Right lobe of liver (tissue), 6 donors: ENCODE data around the gene THUMPD3. TPM values are rescaled to one million over a fixed set of nuclear protein-coding genes. Genes with fewer than 3 reads are reported as not detected.

Experiments used
- ATAC-seq, 4 donors: fragments of 200-7000 bp; cut with Tn5 transposase; one replicate each; pipeline ENCODE4 v1.9.1; 2020; ENCODE audit warnings: mild to moderate bottlenecking in 4 of 4, moderate library complexity in 4 of 4
- DNase-seq, 3 donors: peaks; one replicate each; pipeline ENCODE4 v3.0.0-alpha.2; 2020
- H3K27ac ChIP-seq, 3 donors: fragments of 200-600 bp; one replicate each; pipeline ENCODE4 v1.8.0; 2022
- H3K27me3 ChIP-seq, 2 donors: fragments of 200-600 bp; one replicate each; pipeline ENCODE4 v1.8.0; 2022
- H3K36me3 ChIP-seq, 4 donors: fragments of 200-600 bp; sonication (generic) in 1 of 4; one replicate each; pipeline versions ENCODE4 v1.5.1 to v1.8.0; 2017 to 2022; ENCODE audit warnings: control low read depth in 1 of 4
- H3K4me1 ChIP-seq, 4 donors: fragments of 200-600 bp; sonication (generic) in 1 of 4; one replicate each; pipeline versions ENCODE4 v1.5.1 to v1.8.0; 2017 to 2022; ENCODE audit warnings: control low read depth in 1 of 4
- H3K4me3 ChIP-seq, 3 donors: fragments of 200-600 bp; one replicate each; pipeline ENCODE4 v1.8.0; 2022
- H3K9me3 ChIP-seq, 4 donors: fragments of 200-600 bp; sonication (generic) in 1 of 4; one replicate each; pipeline versions ENCODE4 v1.5.1 to v1.8.0; 2017 to 2022; ENCODE audit warnings: control low read depth in 1 of 4
- CTCF ChIP-seq, 4 donors: fragments of 200-600 bp in 3 of 4; fragments of 450-650 bp in 1 of 4; IDR thresholded peaks; one replicate each; pipeline versions ENCODE4 v1.5.1 to v1.8.0; 2016 to 2022; ENCODE audit warnings: antibody characterized with exemption in 4 of 4, mild to moderate bottlenecking in 2 of 4
- POLR2A ChIP-seq: fragments of 450-650 bp; IDR thresholded peaks from one replicate; pipeline ENCODE4 v1.6.1; 2017; ENCODE audit warnings: antibody characterized with exemption, mild to moderate bottlenecking
- WGBS: methylation state at CpG from one replicate; pipeline ENCODE4 v1.1.6; 2018; ENCODE audit warnings: low coverage, low lambda C conversion rate; ENCODE audit not compliant: insufficient coverage; ENCODE audit errors: missing lambda C conversion rate; 5-methylcytosine and 5-hydroxymethylcytosine counted together
- intact Hi-C, 2 donors: fragments of 100-400 bp; cut with DNase I; formaldehyde crosslinking; loops; one replicate each; pipeline versions ENCODE4 v1.11.2 to v1.14.1; 2022
- total RNA-seq, 6 experiments: library from RNA; depleted of rRNA in 2 of 6; stranded (reverse); fragments of >200 nt in 2 of 6; fragmentation: NEBNext Ultra II Directional in 3 of 6; extraction: Animal tissue kit (Norgen Biotek cat#: 25700) in 3 of 6; gene quantifications; one replicate each; pipeline versions ENCODE4 v1.1.0 to v1.2.4, GENCODE V29; 2016 to 2023
- donor health status: DM: no; HTN: yes; CAD: no.
- donor health status: DM: no; HTN: no; CAD: no.
- donor health status: DM: no; HTN: no; CAD: no.
- donor health status: DM: no; HTN: yes; CAD: no.
- donor health status: DM: no; HTN: yes; CAD: no.

Gene THUMPD3
- total RNA-seq, 6 experiments from 2014 or later, result 19.0 to 23.4 (median 21.2) TPM

DNA sequence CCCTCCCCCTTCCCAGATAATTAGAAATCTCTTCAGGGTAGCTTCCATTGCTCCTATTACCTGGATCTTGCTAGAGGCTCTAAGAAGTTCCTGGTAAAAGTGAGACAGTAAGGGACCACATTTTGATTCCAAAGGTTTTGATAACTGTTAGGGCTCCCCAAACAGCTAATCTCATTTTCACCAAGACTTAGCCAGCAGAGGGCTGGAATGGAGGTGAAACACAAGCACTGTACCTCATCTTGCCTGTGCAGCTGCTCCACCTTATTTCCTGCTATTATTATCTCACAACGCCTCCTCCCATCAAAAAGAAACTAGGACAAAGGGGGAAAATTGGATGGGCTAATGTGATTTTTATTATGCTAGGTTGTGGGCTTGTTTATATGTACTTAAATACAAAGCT lies 41.8 kb downstream of the THUMPD3 start:
- H3K27me3 ChIP-seq, result no peaks in the 10 kb centered on the region
- H3K36me3 ChIP-seq, result no peaks in the 10 kb centered on the region
- ATAC-seq, result no peak
- TF ChIP-seq CTCF (IDR thresholded peaks at IDR 0.05) (no peak), POLR2A (no peak)
- no peak overlapping the region for H3K27ac ChIP-seq
- DNase-seq, result no peak
- H3K4me3 ChIP-seq, result no peak overlapping the region
- intact Hi-C loops, result no loop called here
- no peaks in the 10 kb centered on the region for H3K9me3 ChIP-seq
- WGBS, result 8% methylated on average over 1 of the region's 1 CpG
- H3K4me1 ChIP-seq, result peaks cover 2 to 88% (median 28%) of the 10 kb centered on the region in 4 donors

GRCh38 chr3:9405756-9406155 lies 42.9 kb downstream of the THUMPD3 start:
- Histone ChIP-seq H3K4me3 (no peak overlapping the region), H3K27me3 (no peaks in the 10 kb centered on the region), H3K36me3 (no peaks in the 10 kb centered on the region), H3K9me3 (no peaks in the 10 kb centered on the region), H3K4me1 (peaks cover 2 to 89% (median 26%) of the 10 kb centered on the region in 4 donors), H3K27ac (no peak overlapping the region)
- ATAC-seq, result no peak
- no peak for DNase-seq
- intact Hi-C loops, result no loop called here
- 38% methylated on average over 3 of the region's 3 CpGs for WGBS
- no peak for TF ChIP-seq POLR2A
- TF ChIP-seq CTCF (IDR thresholded peaks at IDR 0.05), result no peak

GRCh38 chr3:9406856-9407626 lies 44.2 kb downstream of the THUMPD3 start:
- no peaks in the 10 kb centered on the region for H3K9me3 ChIP-seq
- peaks cover 0 to 89% (median 23%) of the 10 kb centered on the region in 4 donors for H3K4me1 ChIP-seq
- H3K27ac ChIP-seq, result no peak overlapping the region
- no peak for ATAC-seq
- 91% methylated on average over 6 of the region's 7 CpGs for WGBS
- no peak for DNase-seq
- no peaks in the 10 kb centered on the region for H3K36me3 ChIP-seq
- no peak overlapping the region for H3K4me3 ChIP-seq
- no peaks in the 10 kb centered on the region for H3K27me3 ChIP-seq
- TF ChIP-seq POLR2A (no peak), CTCF (IDR thresholded peaks at IDR 0.05) (no peak)
- intact Hi-C loops, result no loop called here

GRCh38 chr3:9408061-9408460 lies 45.2 kb downstream of the THUMPD3 start:
- 75% methylated on average over 6 of the region's 6 CpGs for WGBS
- no peak for TF ChIP-seq POLR2A
- no peak for TF ChIP-seq CTCF (IDR thresholded peaks at IDR 0.05)
- Histone ChIP-seq H3K27me3 (no peaks in the 10 kb centered on the region), H3K27ac (no peak overlapping the region), H3K36me3 (no peaks in the 10 kb centered on the region), H3K4me3 (no peak overlapping the region), H3K9me3 (no peaks in the 10 kb centered on the region), H3K4me1 (peaks cover 0 to 79% (median 19%) of the 10 kb centered on the region in 4 donors)
- DNase-seq, result no peak
- ATAC-seq, result no peak
- intact Hi-C loops, result no loop called here
